K562 (cell line): ENCODE results near the gene MYMX. TPM values are rescaled to one million over a fixed set of nuclear protein-coding genes. Genes with fewer than 3 reads are reported as not detected.

Experiments
- ATF1 ChIP-seq, 2 experiments: fragments of 450-650 bp in 1 of 2; IDR thresholded peaks; 2 replicates each; pipeline ENCODE4 v1.6.1; 2016; ENCODE audit warnings: missing compliant biosample characterization in 1 of 2, missing genetic modification characterization in 1 of 2
- BDP1 ChIP-seq: IDR thresholded peaks from 3 replicates; pipeline ENCODE4 v1.6.1; 2011; ENCODE audit not compliant: insufficient read length, insufficient read depth
- CTBP1 ChIP-seq: fragments of 450-650 bp; IDR thresholded peaks from 2 replicates; pipeline ENCODE4 v1.6.1; 2016; ENCODE audit warnings: borderline replicate concordance
- EP300 ChIP-seq: IDR thresholded peaks from 2 replicates; pipeline ENCODE4 v1.6.1; 2012; ENCODE audit warnings: low read length, improper control_type of control experiment
- NFE2L1 ChIP-seq: fragments of 450-650 bp; IDR thresholded peaks from 2 replicates; pipeline ENCODE4 v1.6.1; 2016; ENCODE audit warnings: missing genetic modification characterization, low read depth, mild to moderate bottlenecking, missing compliant biosample characterization, moderate library complexity, borderline replicate concordance
- SIRT6 ChIP-seq: IDR thresholded peaks from one replicate; pipeline ENCODE4 v1.6.1; 2012; ENCODE audit warnings: low read depth, mild to moderate bottlenecking, control low read depth, inconsistent platforms, low read length, moderate library complexity
- TCFL5 ChIP-seq: fragments of 250-450 bp; sonication (Bioruptor Pico); conservative IDR thresholded peaks from 2 replicates; pipeline ENCODE4 v1.6.1; 2021; ENCODE audit warnings: mild to moderate bottlenecking, moderate library complexity, matching md5 sums
- ZC3H11A ChIP-seq: IDR thresholded peaks from 2 replicates; pipeline ENCODE4 v1.6.1; 2012; ENCODE audit warnings: low read depth, low read length, improper control_type of control experiment
- ZC3H8 ChIP-seq: fragments of 450-650 bp; IDR thresholded peaks from 2 replicates; pipeline ENCODE4 v1.6.1; 2017
- ZKSCAN8 ChIP-seq: fragments of 200-800 bp; sonication (Bioruptor generic); IDR thresholded peaks from 2 replicates; pipeline ENCODE4 v1.6.1; 2016; ENCODE audit warnings: missing genetic modification characterization, missing compliant biosample characterization
- ZMIZ1 ChIP-seq, 2 experiments: fragments of 150-350 bp in 1 of 2; IDR thresholded peaks; 2 replicates each; pipeline ENCODE4 v1.6.1; 2012 to 2016; ENCODE audit warnings: low read depth in 2 of 2, low read length in 2 of 2, mild to moderate bottlenecking in 1 of 2, moderate library complexity in 1 of 2
- ZNF668 ChIP-seq: fragments of 250-450 bp; sonication (Bioruptor Pico); IDR thresholded peaks from 2 replicates; pipeline ENCODE4 v1.8.0; 2022; ENCODE audit warnings: mild to moderate bottlenecking, inconsistent platforms
- polyA plus RNA-seq, 8 experiments: library from polyadenylated mRNA; depleted of rRNA in 4 of 8; stranded (reverse) in 5 of 8; unstranded in 3 of 8; fragments of >200 nt; fragmentation: Nextera tagmentation in 2 of 8; fragmentation: Illumina TruSeq in 1 of 8; extraction: Ambion mirVana in 2 of 8; extraction: Trizol in 1 of 8; gene quantifications; 2 replicates each; pipeline versions ENCODE4 v1.2.1 to v1.2.3, GENCODE V29; 2011 to 2014; ENCODE audit warnings: inconsistent platforms in 1 of 8, missing spikeins in 1 of 8
- total RNA-seq, 7 experiments: library from RNA; depleted of rRNA in 6 of 7; stranded (reverse); fragments of >200 nt in 6 of 7; fragmentation: Illumina TruSeq in 2 of 7; extraction: Trizol in 2 of 7; gene quantifications; 2 replicates each; pipeline versions ENCODE4 v1.2.1 to v1.2.3, GENCODE V29; 2011 to 2021; ENCODE audit warnings: low replicate concordance in 1 of 7
- TF ChIP-seq, protein P1 (sequence below): sonication (generic); formaldehyde crosslinking; IDR thresholded peaks from 2 replicates; pipeline ENCODE4 v1.8.1; 2023; ENCODE audit warnings: mild to moderate bottlenecking, missing genetic modification reagents, moderate library complexity
- TF ChIP-seq, protein P2 (sequence below): sonication (generic); formaldehyde crosslinking; IDR thresholded peaks from 2 replicates; pipeline ENCODE4 v1.8.0; 2023; ENCODE audit warnings: missing genetic modification reagents, mild to moderate bottlenecking, borderline replicate concordance
- TF ChIP-seq, protein P3 (sequence below), 2 experiments: fragments of 450-650 bp in 1 of 2; sonication (generic) in 1 of 2; formaldehyde crosslinking in 1 of 2; IDR thresholded peaks in 1 of 2; conservative IDR thresholded peaks in 1 of 2; 2 replicates each; pipeline versions ENCODE4 v1.6.1 to v1.8.1; 2016 to 2023; ENCODE audit warnings: mild to moderate bottlenecking in 2 of 2, moderate library complexity in 2 of 2, inconsistent platforms in 1 of 2, missing genetic modification reagents in 1 of 2

MYMX gene
- total and polyA plus RNA-seq, 9 of the 15 experiments (the other 6 are each of a cell fraction or from before 2014, with no cell fraction given) = 0.12 TPM; not detected in 8

GRCh38 chr6:44245912-44246662 is 29.4 kb downstream of the MYMX start (continued):
- TF ChIP-seq, protein P1, sequence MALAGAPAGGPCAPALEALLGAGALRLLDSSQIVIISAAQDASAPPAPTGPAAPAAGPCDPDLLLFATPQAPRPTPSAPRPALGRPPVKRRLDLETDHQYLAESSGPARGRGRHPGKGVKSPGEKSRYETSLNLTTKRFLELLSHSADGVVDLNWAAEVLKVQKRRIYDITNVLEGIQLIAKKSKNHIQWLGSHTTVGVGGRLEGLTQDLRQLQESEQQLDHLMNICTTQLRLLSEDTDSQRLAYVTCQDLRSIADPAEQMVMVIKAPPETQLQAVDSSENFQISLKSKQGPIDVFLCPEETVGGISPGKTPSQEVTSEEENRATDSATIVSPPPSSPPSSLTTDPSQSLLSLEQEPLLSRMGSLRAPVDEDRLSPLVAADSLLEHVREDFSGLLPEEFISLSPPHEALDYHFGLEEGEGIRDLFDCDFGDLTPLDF (CRISPR knock-in tag) = no peak
- TF ChIP-seq ZMIZ1 (IDR thresholded peaks at IDR 0.05; ENCODE audit: low read depth in 2 of 2, low read length in 2 of 2) (0 out of 4 replicates have a peak, but pooled peaks of 1 of the 2 experiments have one; percentile 8), ATF1 (CRISPR knock-in tag; IDR thresholded peaks at IDR 0.05) (peak; percentile 19; the same call in 1 of the 2 replicates), ATF1 (tag; IDR thresholded peaks at IDR 0.05) (no peak), ZNF668 (CRISPR knock-in tag) (no peak), NFE2L1 (tag) (no peak), ZC3H11A (no peak), CTBP1 (peak; percentile 92), EP300 (peak; percentile 72; the same call in 1 of the 2 replicates), ZKSCAN8 (CRISPR knock-in tag) (no peak), SIRT6 (no peak), BDP1 (no peak), ZC3H8 (no peak), TCFL5 (no peak)
- TF ChIP-seq, protein P2, sequence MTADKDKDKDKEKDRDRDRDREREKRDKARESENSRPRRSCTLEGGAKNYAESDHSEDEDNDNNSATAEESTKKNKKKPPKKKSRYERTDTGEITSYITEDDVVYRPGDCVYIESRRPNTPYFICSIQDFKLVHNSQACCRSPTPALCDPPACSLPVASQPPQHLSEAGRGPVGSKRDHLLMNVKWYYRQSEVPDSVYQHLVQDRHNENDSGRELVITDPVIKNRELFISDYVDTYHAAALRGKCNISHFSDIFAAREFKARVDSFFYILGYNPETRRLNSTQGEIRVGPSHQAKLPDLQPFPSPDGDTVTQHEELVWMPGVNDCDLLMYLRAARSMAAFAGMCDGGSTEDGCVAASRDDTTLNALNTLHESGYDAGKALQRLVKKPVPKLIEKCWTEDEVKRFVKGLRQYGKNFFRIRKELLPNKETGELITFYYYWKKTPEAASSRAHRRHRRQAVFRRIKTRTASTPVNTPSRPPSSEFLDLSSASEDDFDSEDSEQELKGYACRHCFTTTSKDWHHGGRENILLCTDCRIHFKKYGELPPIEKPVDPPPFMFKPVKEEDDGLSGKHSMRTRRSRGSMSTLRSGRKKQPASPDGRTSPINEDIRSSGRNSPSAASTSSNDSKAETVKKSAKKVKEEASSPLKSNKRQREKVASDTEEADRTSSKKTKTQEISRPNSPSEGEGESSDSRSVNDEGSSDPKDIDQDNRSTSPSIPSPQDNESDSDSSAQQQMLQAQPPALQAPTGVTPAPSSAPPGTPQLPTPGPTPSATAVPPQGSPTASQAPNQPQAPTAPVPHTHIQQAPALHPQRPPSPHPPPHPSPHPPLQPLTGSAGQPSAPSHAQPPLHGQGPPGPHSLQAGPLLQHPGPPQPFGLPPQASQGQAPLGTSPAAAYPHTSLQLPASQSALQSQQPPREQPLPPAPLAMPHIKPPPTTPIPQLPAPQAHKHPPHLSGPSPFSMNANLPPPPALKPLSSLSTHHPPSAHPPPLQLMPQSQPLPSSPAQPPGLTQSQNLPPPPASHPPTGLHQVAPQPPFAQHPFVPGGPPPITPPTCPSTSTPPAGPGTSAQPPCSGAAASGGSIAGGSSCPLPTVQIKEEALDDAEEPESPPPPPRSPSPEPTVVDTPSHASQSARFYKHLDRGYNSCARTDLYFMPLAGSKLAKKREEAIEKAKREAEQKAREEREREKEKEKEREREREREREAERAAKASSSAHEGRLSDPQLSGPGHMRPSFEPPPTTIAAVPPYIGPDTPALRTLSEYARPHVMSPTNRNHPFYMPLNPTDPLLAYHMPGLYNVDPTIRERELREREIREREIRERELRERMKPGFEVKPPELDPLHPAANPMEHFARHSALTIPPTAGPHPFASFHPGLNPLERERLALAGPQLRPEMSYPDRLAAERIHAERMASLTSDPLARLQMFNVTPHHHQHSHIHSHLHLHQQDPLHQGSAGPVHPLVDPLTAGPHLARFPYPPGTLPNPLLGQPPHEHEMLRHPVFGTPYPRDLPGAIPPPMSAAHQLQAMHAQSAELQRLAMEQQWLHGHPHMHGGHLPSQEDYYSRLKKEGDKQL (CRISPR knock-in tag) = 0 out of 2 replicates have a peak, but pooled peaks have one; percentile 57
- TF ChIP-seq, protein P3, sequence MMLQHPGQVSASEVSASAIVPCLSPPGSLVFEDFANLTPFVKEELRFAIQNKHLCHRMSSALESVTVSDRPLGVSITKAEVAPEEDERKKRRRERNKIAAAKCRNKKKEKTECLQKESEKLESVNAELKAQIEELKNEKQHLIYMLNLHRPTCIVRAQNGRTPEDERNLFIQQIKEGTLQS (IDR thresholded peaks at IDR 0.05) = no peak
- TF ChIP-seq, protein P3 (CRISPR knock-in tag; conservative IDR thresholded peaks at IDR 0.05) = no peak; the same call in 1 of the 2 replicates
